ENCODE data around the gene RAET1G.

DNA sequence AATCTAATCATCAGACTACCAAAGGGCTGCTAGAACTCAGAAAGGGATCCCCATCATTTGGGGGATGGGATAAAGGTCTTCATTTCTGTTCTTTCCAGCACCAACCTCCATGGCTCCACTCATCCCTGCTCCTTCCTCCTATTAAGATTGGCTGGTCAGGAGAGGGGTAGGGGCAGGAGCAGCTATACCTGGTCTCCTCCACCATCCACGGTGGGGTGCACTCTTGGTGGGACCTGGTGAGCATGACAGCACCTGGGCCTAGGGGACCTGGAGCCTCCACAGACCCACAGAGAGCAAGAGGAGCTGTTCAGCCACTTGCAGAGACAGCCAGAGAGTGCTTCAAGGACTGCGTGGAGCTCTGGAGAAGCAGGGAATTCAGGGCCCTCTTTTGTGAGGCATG lies 12.7 kb upstream of the RAET1G start:
- no peak for TF ChIP-seq POLR2A (IDR thresholded peaks at IDR 0.05)
- TF ChIP-seq, protein P1, sequence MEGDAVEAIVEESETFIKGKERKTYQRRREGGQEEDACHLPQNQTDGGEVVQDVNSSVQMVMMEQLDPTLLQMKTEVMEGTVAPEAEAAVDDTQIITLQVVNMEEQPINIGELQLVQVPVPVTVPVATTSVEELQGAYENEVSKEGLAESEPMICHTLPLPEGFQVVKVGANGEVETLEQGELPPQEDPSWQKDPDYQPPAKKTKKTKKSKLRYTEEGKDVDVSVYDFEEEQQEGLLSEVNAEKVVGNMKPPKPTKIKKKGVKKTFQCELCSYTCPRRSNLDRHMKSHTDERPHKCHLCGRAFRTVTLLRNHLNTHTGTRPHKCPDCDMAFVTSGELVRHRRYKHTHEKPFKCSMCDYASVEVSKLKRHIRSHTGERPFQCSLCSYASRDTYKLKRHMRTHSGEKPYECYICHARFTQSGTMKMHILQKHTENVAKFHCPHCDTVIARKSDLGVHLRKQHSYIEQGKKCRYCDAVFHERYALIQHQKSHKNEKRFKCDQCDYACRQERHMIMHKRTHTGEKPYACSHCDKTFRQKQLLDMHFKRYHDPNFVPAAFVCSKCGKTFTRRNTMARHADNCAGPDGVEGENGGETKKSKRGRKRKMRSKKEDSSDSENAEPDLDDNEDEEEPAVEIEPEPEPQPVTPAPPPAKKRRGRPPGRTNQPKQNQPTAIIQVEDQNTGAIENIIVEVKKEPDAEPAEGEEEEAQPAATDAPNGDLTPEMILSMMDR (IDR thresholded peaks at IDR 0.05): no peak
